HCT116 (cell line): ENCODE results near the gene PLAC9. TPM values are rescaled to one million over a fixed set of nuclear protein-coding genes. Genes with fewer than 3 reads are reported as not detected.

ENCODE experiments used
- ATAC-seq: fragments of 200-7000 bp; cut with Tn5 transposase; 2 replicates; pipeline ENCODE4 v1.9.1; 2020; ENCODE audit warnings: mild to moderate bottlenecking, moderate library complexity
- BruUV-seq: library from RNA; stranded (reverse); fragments of 400-500 nt; replicated peaks from 2 replicates; lab custom pipeline; 2021; lab: Mats Ljungman, UMichigan
- CTCF ChIA-PET: fragments of 300-600 bp; sonication (Branson Sonifier 250); formaldehyde crosslinking; loops from one replicate; lab custom pipeline; 2021; ENCODE audit warnings: antibody characterized with exemption; lab: Charles Lee
- POLR2A ChIA-PET: fragments of 300-600, 350-600 bp; sonication (Branson Sonifier 250); formaldehyde crosslinking; loops from one replicate; lab custom pipeline; 2021; ENCODE audit warnings: antibody characterized with exemption; lab: Charles Lee
- RAD21 ChIA-PET, 2 experiments: fragments of 300-600 bp; sonication (Branson Sonifier 250); formaldehyde crosslinking; loops; one replicate each; lab custom pipeline; 2023; ENCODE audit warnings: low total read pairs in 2 of 2; ENCODE audit not compliant: uncharacterized antibody in 2 of 2, unreplicated experiment in 2 of 2, low non-redundant PET in 1 of 2; lab: Charles Lee
- DNase-seq: peaks from one replicate; pipeline ENCODE4 v3.0.0-alpha.2; 2010; ENCODE audit warnings: low read depth, low spot score
- H2AFZ ChIP-seq: fragments of 200-600 bp; shearing (Covaris generic), sonication (generic); 2 replicates; pipeline ENCODE4 v1.6.1; 2017; ENCODE audit warnings: low read depth, mixed run types, mixed read lengths, antibody characterized with exemption, low read length; ENCODE audit not compliant: poor library complexity, severe bottlenecking
- H3K27ac ChIP-seq: 2 replicates; pipeline ENCODE4 v1.5.1; 2012; ENCODE audit warnings: low read depth, low read length
- H3K27me3 ChIP-seq: fragments of 200-600 bp; sonication (generic); 2 replicates; pipeline ENCODE4 v1.6.1; 2016; ENCODE audit warnings: mixed run types, low read length, mixed read lengths; ENCODE audit not compliant: insufficient read depth
- H3K36me3 ChIP-seq, 2 experiments: fragments of 200-500 bp in 1 of 2; fragments of 200-600 bp in 1 of 2; sonication (Bioruptor generic) in 1 of 2; sonication (generic) in 1 of 2; 2 replicates each; pipeline versions ENCODE4 v1.5.1 to v1.6.1; 2014 to 2016; ENCODE audit warnings: low read length in 2 of 2, inconsistent platforms in 1 of 2, mixed read lengths in 1 of 2, mixed run types in 1 of 2; ENCODE audit not compliant: insufficient read depth in 2 of 2, control insufficient read depth in 1 of 2
- H3K4me1 ChIP-seq, 2 experiments: fragments of 200-600 bp in 1 of 2; sonication (generic) in 1 of 2; 2 replicates each; pipeline versions ENCODE4 v1.5.1 to v1.6.1; 2012 to 2017; ENCODE audit warnings: low read length in 2 of 2, inconsistent platforms in 1 of 2, mild to moderate bottlenecking in 1 of 2, mixed read lengths in 1 of 2, mixed run types in 1 of 2, moderate library complexity in 1 of 2; ENCODE audit not compliant: insufficient read depth in 2 of 2, control insufficient read depth in 1 of 2
- H3K4me2 ChIP-seq: fragments of 200-600 bp; sonication (generic); 2 replicates; pipeline ENCODE4 v1.6.1; 2017; ENCODE audit warnings: mixed run types, low read length, mixed read lengths
- H3K4me3 ChIP-seq, 2 experiments: fragments of 200-600 bp in 1 of 2; sonication (generic) in 1 of 2; replicated peaks in 1 of 2; 2 replicates each; pipeline ENCODE4 v1.5.1; 2011 to 2016; ENCODE audit warnings: low read length in 2 of 2, control low read depth in 1 of 2, low read depth in 1 of 2, mild to moderate bottlenecking in 1 of 2, mixed read lengths in 1 of 2, mixed run types in 1 of 2
- H3K79me2 ChIP-seq: fragments of 200-600 bp; sonication (generic); 2 replicates; pipeline ENCODE4 v1.6.1; 2017; ENCODE audit warnings: mild to moderate bottlenecking, mixed run types, low read length, moderate library complexity, mixed read lengths; ENCODE audit not compliant: insufficient read depth
- H3K9ac ChIP-seq: fragments of 200-600 bp; sonication (generic); 2 replicates; pipeline ENCODE4 v1.6.1; 2016; ENCODE audit warnings: low read length, mixed read lengths
- H3K9me2 ChIP-seq: fragments of 200-600 bp; sonication (generic), shearing (Covaris generic); 2 replicates; pipeline ENCODE4 v1.6.1; 2017; ENCODE audit warnings: mixed run types, mild to moderate bottlenecking, moderate library complexity; ENCODE audit not compliant: insufficient read depth
- H3K9me3 ChIP-seq, 2 experiments: fragments of 200-500 bp in 1 of 2; fragments of 200-600 bp in 1 of 2; sonication (Bioruptor generic) in 1 of 2; sonication (generic) in 1 of 2; 2 replicates each; pipeline ENCODE4 v1.6.1; 2014 to 2017; ENCODE audit warnings: low read length in 2 of 2, mixed read lengths in 2 of 2, inconsistent platforms in 1 of 2, low read depth in 1 of 2, mild to moderate bottlenecking in 1 of 2, mixed run types in 1 of 2, moderate library complexity in 1 of 2; ENCODE audit not compliant: control insufficient read depth in 1 of 2, insufficient read depth in 1 of 2
- H4K20me1 ChIP-seq: fragments of 200-600 bp; sonication (generic), shearing (Covaris generic); 2 replicates; pipeline ENCODE4 v1.6.1; 2017; ENCODE audit warnings: mixed run types, mild to moderate bottlenecking, moderate library complexity; ENCODE audit not compliant: insufficient read depth
- CTCF ChIP-seq, 3 experiments: fragments of 200-600 bp in 1 of 3; sonication (generic) in 1 of 3; IDR thresholded peaks in 2 of 3; conservative IDR thresholded peaks in 1 of 3; 2 replicates each; pipeline ENCODE4 v1.5.1; 2012 to 2017; ENCODE audit warnings: low read depth in 2 of 3, low read length in 2 of 3, antibody characterized with exemption in 1 of 3, borderline replicate concordance in 1 of 3, control low read depth in 1 of 3, mild to moderate bottlenecking in 1 of 3, mixed read lengths in 1 of 3, mixed run types in 1 of 3, moderate library complexity in 1 of 3; ENCODE audit not compliant: insufficient read depth in 1 of 3
- EZH2phosphoT487 ChIP-seq: fragments of 200-600 bp; IDR thresholded peaks from 2 replicates; pipeline ENCODE4 v1.6.1; 2018; ENCODE audit warnings: antibody characterized with exemption, borderline replicate concordance
- RAD21 ChIP-seq: IDR thresholded peaks from 2 replicates; pipeline ENCODE4 v1.6.1; 2012; ENCODE audit warnings: low read depth, mild to moderate bottlenecking
- ZBTB33 ChIP-seq: IDR thresholded peaks from 2 replicates; pipeline ENCODE4 v1.6.1; 2011; ENCODE audit warnings: mild to moderate bottlenecking, low read length, moderate library complexity; ENCODE audit not compliant: insufficient replicate concordance; ENCODE audit errors: extremely low read depth
- intact Hi-C: fragments of 100-400 bp; cut with micrococcal nuclease; formaldehyde crosslinking; loops from 2 replicates; pipeline ENCODE4 v1.10.0; 2022
- total RNA-seq: library from RNA; stranded (reverse); gene quantifications from one replicate; pipeline ENCODE4 v1.2.1, GENCODE V29; 2021; ENCODE audit not compliant: unreplicated experiment

PLAC9 gene
- total RNA-seq, 1 experiment from 2014 or later, result not detected

- POLR2A ChIA-PET, result no interaction called here
- peaks cover 40 to 86% of the 10 kb centered on the region in 2 experiments for H3K4me1 ChIP-seq
- intact Hi-C loops, result no loop called here
- BruUV-seq, result no TSS peak
- RAD21 ChIA-PET, result no interaction called here
- DNase-seq (no peak), ATAC-seq (no peak)
- H3K4me2 ChIP-seq, result no peak overlapping the region
- CTCF ChIA-PET, result interaction anchor here (1.2 to 1.8 kb wide), 2 partner anchors 17 to 42 kb away, joined by 3 to 4 read pairs; no protein-coding TSS in a partner anchor
- H3K79me2 ChIP-seq, result peaks cover 31% of the 10 kb centered on the region; the same call in 1 of the 2 replicates
- TF ChIP-seq RAD21, result peak; percentile 31; the same call in 1 of the 2 replicates
- no peak for TF ChIP-seq ZBTB33
- TF ChIP-seq CTCF (IDR thresholded peaks at IDR 0.05 in 2 of 3, conservative IDR thresholded peaks at IDR 0.05 in 1 of 3; ENCODE audit: borderline replicate concordance in 1 of 3, insufficient read depth in 1 of 3, low read depth in 2 of 3, low read length in 2 of 3), result peak in 2 of 3 experiments; percentile 33 to 35; a peak in 3 of 6 replicates
- no peak for TF ChIP-seq EZH2phosphoT487
- no peaks in the 10 kb centered on the region for H3K27me3 ChIP-seq
- H3K4me3 ChIP-seq, result no peak overlapping the region
- H4K20me1 ChIP-seq, result no peaks in the 10 kb centered on the region
- H3K36me3 ChIP-seq, result peaks cover 10 to 62% of the 10 kb centered on the region in 2 experiments
- no peak overlapping the region; the same call in 1 of the 2 replicates for H3K27ac ChIP-seq
- no peaks in the 10 kb centered on the region for H3K9me3 ChIP-seq
- H3K9me2 ChIP-seq, result no peaks in the 10 kb centered on the region
- H2AFZ ChIP-seq, result no peak overlapping the region
- no peak overlapping the region for H3K9ac ChIP-seq
Observed at GRCh38 chr10:80161321-80162083, 29.0 kb downstream of the PLAC9 start.
